ENCODE data around the gene GBF1. TPM values are rescaled to one million over a fixed set of nuclear protein-coding genes. Genes with fewer than 3 reads are reported as not detected.
A peak's percentile ranks its signal among the peaks of the same experiment; 100 is the strongest.

The GBF1 gene
- total RNA-seq, 4 donors from 2014 or later = 32.0 to 54.7 (median 39.4) TPM

GRCh38 chr10:102254426-102254825 is 9.1 kb downstream of the GBF1 start:
- Histone ChIP-seq H3K36me3 (peaks cover 0 to 20% of the 10 kb centered on the region in 2 donors), H3K27ac (no peak overlapping the region), H3K4me1 (peaks cover 0 to 27% (median 0%) of the 10 kb centered on the region in 3 donors), H3K27me3 (no peaks in the 10 kb centered on the region), H3K9me3 (no peaks in the 10 kb centered on the region), H3K4me3 (no peak overlapping the region)
- TF ChIP-seq EP300 (IDR thresholded peaks at IDR 0.05) = no peak
- no peak for ATAC-seq
- WGBS, 2 donors (ENCODE audit: low coverage in 1 of 2) = 63 to 75% methylated on average over 1 of the region's 1 CpG

- no peak for ATAC-seq
- H3K27me3 ChIP-seq = no peaks in the 10 kb centered on the region
- TF ChIP-seq POLR2AphosphoS5 (IDR thresholded peaks at IDR 0.05) (no peak), CTCF (IDR thresholded peaks at IDR 0.05) (no peak), POLR2A (IDR thresholded peaks at IDR 0.05) (no peak), EP300 (IDR thresholded peaks at IDR 0.05) (no peak)
- H3K4me3 ChIP-seq = no peak overlapping the region
- 96 to 100% methylated on average over 2 of the region's 2 CpGs for WGBS, 2 donors (ENCODE audit: low coverage in 1 of 2)
- H3K9me3 ChIP-seq = no peaks in the 10 kb centered on the region
- H3K27ac ChIP-seq = no peak overlapping the region
- peaks cover 0 to 29% of the 10 kb centered on the region in 2 donors for H3K36me3 ChIP-seq
- H3K4me1 ChIP-seq = peaks cover 0 to 19% (median 0%) of the 10 kb centered on the region in 3 donors
Observed at GRCh38 chr10:102255404-102255803, 10.1 kb downstream of the GBF1 start.

- Histone ChIP-seq H3K4me1 (peaks cover 0 to 24% (median 0%) of the 10 kb centered on the region in 3 donors), H3K4me3 (no peak overlapping the region), H3K27me3 (no peaks in the 10 kb centered on the region), H3K9me3 (no peaks in the 10 kb centered on the region), H3K36me3 (peaks cover 0 to 51% of the 10 kb centered on the region in 2 donors), H3K27ac (no peak overlapping the region)
- TF ChIP-seq POLR2A (IDR thresholded peaks at IDR 0.05) (no peak), POLR2AphosphoS5 (IDR thresholded peaks at IDR 0.05) (no peak), CTCF (IDR thresholded peaks at IDR 0.05) (no peak)
- no peak for ATAC-seq
Observed at GRCh38 chr10:102261196-102261595, 15.9 kb downstream of the GBF1 start.

- Histone ChIP-seq H3K4me3 (no peak overlapping the region), H3K9me3 (no peaks in the 10 kb centered on the region), H3K27ac (no peak overlapping the region), H3K27me3 (no peaks in the 10 kb centered on the region), H3K36me3 (peaks cover 0 to 47% of the 10 kb centered on the region in 2 donors), H3K4me1 (peaks cover 0 to 30% (median 0%) of the 10 kb centered on the region in 3 donors)
- 63 to 69% methylated on average over 3 to 6 of the region's 6 CpGs for WGBS, 2 donors (ENCODE audit: low coverage in 1 of 2)
- TF ChIP-seq CTCF (IDR thresholded peaks at IDR 0.05) = no peak
- no peak for TF ChIP-seq POLR2A (IDR thresholded peaks at IDR 0.05)
- no peak for TF ChIP-seq EP300 (IDR thresholded peaks at IDR 0.05)
- no peak for TF ChIP-seq POLR2AphosphoS5 (IDR thresholded peaks at IDR 0.05)
- ATAC-seq = no peak
Observed at GRCh38 chr10:102261842-102262241, 16.5 kb downstream of the GBF1 start.

- Histone ChIP-seq H3K4me3 (no peak overlapping the region), H3K27ac (no peak overlapping the region), H3K9me3 (no peaks in the 10 kb centered on the region), H3K4me1 (peaks cover under 1 to 41% (median 4%) of the 10 kb centered on the region in 3 donors), H3K27me3 (no peaks in the 10 kb centered on the region), H3K36me3 (peaks cover 0 to 45% of the 10 kb centered on the region in 2 donors)
- peak; percentile 43 for ATAC-seq
- WGBS, 2 donors (ENCODE audit: low coverage in 1 of 2) = 61 to 82% methylated on average over 3 of the region's 4 CpGs
- no peak for TF ChIP-seq CTCF (IDR thresholded peaks at IDR 0.05)
- TF ChIP-seq EP300 (IDR thresholded peaks at IDR 0.05) = no peak
- TF ChIP-seq POLR2AphosphoS5 (IDR thresholded peaks at IDR 0.05) = no peak
- no peak for TF ChIP-seq POLR2A (IDR thresholded peaks at IDR 0.05)
Observed at GRCh38 chr10:102262744-102263370, 17.5 kb downstream of the GBF1 start.

Data from gastroesophageal sphincter (tissue), 4 donors.